GM13977 (cell line): ENCODE data around the gene PODNL1.

ENCODE experiments used
- DNase-seq: peaks from one replicate; pipeline ENCODE4 v3.0.0; 2012; ENCODE audit warnings: low spot score
- CTCF ChIP-seq: IDR thresholded peaks from 2 replicates; pipeline ENCODE4 v1.5.1; 2012; ENCODE audit warnings: mild to moderate bottlenecking, control low read depth; ENCODE audit not compliant: insufficient read depth; ENCODE audit errors: extremely low read depth, missing control alignments
- in situ Hi-C: fragments of 300-500 bp; cut with MboI; formaldehyde crosslinking; loops from one replicate; pipeline ENCODE4 v1.12.0; 2022; ENCODE audit warnings: low sequenced_read_pairs, low pct_unique_long_range_greater_than_20kb, mixed read lengths, inconsistent platforms; ENCODE audit not compliant: unreplicated experiment

The PODNL1 gene

GRCh38 chr19:13980340-13980739, 42.1 kb upstream of the PODNL1 start:
- no peak for TF ChIP-seq CTCF
- in situ Hi-C loops = no loop called here
- no peak for DNase-seq

- in situ Hi-C loops = no loop called here
- no peak for DNase-seq
- TF ChIP-seq CTCF = no peak
Measured at GRCh38 chr19:13979686-13980085, 41.5 kb upstream of the PODNL1 start.

GRCh38 chr19:13979244-13979615, 41.0 kb upstream of the PODNL1 start:
- no peak for TF ChIP-seq CTCF
- in situ Hi-C loops = no loop called here
- DNase-seq = no peak

- DNase-seq = no peak
- in situ Hi-C loops = no loop called here
- no peak for TF ChIP-seq CTCF
Measured at GRCh38 chr19:13978351-13979243, 40.4 kb upstream of the PODNL1 start.

- no peak for DNase-seq
- TF ChIP-seq CTCF = no peak
- in situ Hi-C loops = no loop called here
Measured at GRCh38 chr19:13977803-13978202, 39.6 kb upstream of the PODNL1 start.

GRCh38 chr19:13976446-13976845, 38.2 kb upstream of the PODNL1 start:
- in situ Hi-C loops = no loop called here
- TF ChIP-seq CTCF = no peak
- DNase-seq = no peak
